ENCODE measurements around the gene KRTAP10-5. TPM values are rescaled to one million over a fixed set of nuclear protein-coding genes. Genes with fewer than 3 reads are reported as not detected.
"Not testable (repeated sequence)": the region's sequence is repeated elsewhere in the genome, so short reads cannot be mapped to it uniquely, and the experiment has no call there.

Gene KRTAP10-5
- polyA plus RNA-seq, 1 donor (not counting 4 experiments of a cell fraction or from before 2014, with no cell fraction given): not detected

DNA sequence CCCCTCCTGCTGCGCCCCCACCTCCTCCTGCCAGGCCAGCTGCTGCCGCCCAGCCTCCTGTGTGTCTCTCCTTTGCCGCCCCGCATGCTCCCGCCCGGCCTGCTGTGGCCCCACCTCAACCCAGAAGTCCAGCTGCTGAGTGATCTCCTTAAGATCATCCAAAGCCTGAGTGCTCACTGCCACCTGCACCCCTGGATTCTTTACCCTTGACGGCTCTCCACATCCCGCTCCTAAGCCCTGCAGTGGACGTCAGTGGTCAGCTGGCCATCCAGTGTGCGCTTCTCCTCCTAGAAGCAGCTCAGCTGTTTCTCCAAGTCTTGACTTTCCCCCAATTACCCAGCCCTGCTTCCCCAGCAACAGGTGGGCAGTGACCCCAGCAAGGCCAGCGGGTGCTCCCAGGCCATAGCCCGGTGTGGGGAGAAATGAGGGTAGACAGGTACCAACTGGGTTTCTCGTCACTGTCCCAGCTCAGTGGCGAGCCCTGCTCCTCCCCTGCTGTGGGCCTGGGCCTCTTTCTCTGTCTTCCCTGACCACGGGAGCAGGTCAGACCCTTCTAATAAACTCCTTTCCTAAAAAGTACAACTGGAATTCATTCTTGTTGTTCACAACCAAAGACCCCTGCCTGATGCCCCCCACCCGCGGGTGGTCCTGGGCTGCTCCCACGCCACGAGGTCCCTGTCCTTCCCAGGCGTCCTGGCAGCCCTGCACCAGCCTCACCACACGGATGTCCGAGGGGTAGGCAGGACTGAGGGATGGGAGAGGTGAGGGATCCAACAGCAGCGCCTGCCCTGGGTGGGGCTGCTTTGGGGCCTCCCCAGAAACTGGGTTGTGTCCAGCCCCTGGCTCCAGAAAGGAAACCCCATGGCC, 21.4 kb upstream of the KRTAP10-5 start:
- TF ChIP-seq CTCF (optimal IDR thresholded peaks at IDR 0.05 in 1 of 3, IDR thresholded peaks at IDR 0.05 in 1 of 3, conservative IDR thresholded peaks at IDR 0.05 in 1 of 3; ENCODE audit: extremely low read depth in 1 of 3, insufficient read depth in 2 of 3, low read length in 3 of 3) (no peak), EZH2 (IDR thresholded peaks at IDR 0.05; ENCODE audit: low read length) (no peak)

GRCh38 chr21:44601091-44601490, 20.7 kb upstream of the KRTAP10-5 start:
- H3K9ac ChIP-seq (ENCODE audit: control insufficient read depth, extremely low read depth, insufficient read depth, low read length); H3K9me3 ChIP-seq (ENCODE audit: control insufficient read depth, low read depth, low read length); H3K27ac ChIP-seq (ENCODE audit: control insufficient read depth, insufficient read depth, low read length); H3K36me3 ChIP-seq (ENCODE audit: control insufficient read depth in 2 of 2, extremely low read depth in 1 of 2, insufficient read depth in 2 of 2, low read length in 2 of 2); DNase-seq (ENCODE audit: low read depth, low spot score); dilution Hi-C loops (cut with MboI; ENCODE audit: extremely low pct_ligation_motif_present, low sequenced_read_pairs); H3K27me3 ChIP-seq (ENCODE audit: control insufficient read depth, extremely low read depth, insufficient read depth, low read length); FAIRE-seq; H2AFZ ChIP-seq (ENCODE audit: control insufficient read depth, low read length); H3K4me3 ChIP-seq (ENCODE audit: control insufficient read depth in 2 of 3, extremely low read depth in 1 of 3, insufficient read depth in 2 of 3, low read depth in 1 of 3, low read length in 3 of 3); H3K9me1 ChIP-seq (ENCODE audit: control insufficient read depth, extremely low read depth, insufficient read depth, low read length); H3K79me2 ChIP-seq (ENCODE audit: control insufficient read depth, insufficient read depth, low read length); H3K4me1 ChIP-seq (ENCODE audit: control insufficient read depth, extremely low read depth, insufficient read depth, low read length); H3K4me2 ChIP-seq (ENCODE audit: control insufficient read depth, extremely low read depth, insufficient read depth, low read depth, low read length); H4K20me1 ChIP-seq (ENCODE audit: control insufficient read depth, extremely low read depth, insufficient read depth, low read length): not testable (repeated sequence)

More for the DNA sequence above, 21.4 kb upstream of the KRTAP10-5 start:
- peaks cover 2% of the 10 kb centered on the region for H3K27me3 ChIP-seq (ENCODE audit: control insufficient read depth, extremely low read depth, insufficient read depth, low read length)
- no peaks in the 10 kb centered on the region for H3K36me3 ChIP-seq (ENCODE audit: control insufficient read depth in 2 of 2, extremely low read depth in 1 of 2, insufficient read depth in 2 of 2, low read length in 2 of 2)
- no peak overlapping the region for H3K4me3 ChIP-seq (ENCODE audit: control insufficient read depth in 2 of 3, extremely low read depth in 1 of 3, insufficient read depth in 2 of 3, low read depth in 1 of 3, low read length in 3 of 3)
- no peaks in the 10 kb centered on the region for H3K79me2 ChIP-seq (ENCODE audit: control insufficient read depth, insufficient read depth, low read length)
- peaks cover 2% of the 10 kb centered on the region for H3K4me1 ChIP-seq (ENCODE audit: control insufficient read depth, extremely low read depth, insufficient read depth, low read length)
- DNase-seq (ENCODE audit: low read depth, low spot score): no peak
- no peak overlapping the region for H2AFZ ChIP-seq (ENCODE audit: control insufficient read depth, low read length)
- no peaks in the 10 kb centered on the region for H4K20me1 ChIP-seq (ENCODE audit: control insufficient read depth, extremely low read depth, insufficient read depth, low read length)
- no peaks in the 10 kb centered on the region for H3K9me3 ChIP-seq (ENCODE audit: control insufficient read depth, low read depth, low read length)
- no peaks in the 10 kb centered on the region for H3K9me1 ChIP-seq (ENCODE audit: control insufficient read depth, extremely low read depth, insufficient read depth, low read length)
- dilution Hi-C loops (cut with MboI; ENCODE audit: extremely low pct_ligation_motif_present, low sequenced_read_pairs): no loop called here
- no peak for FAIRE-seq
- H3K27ac ChIP-seq (ENCODE audit: control insufficient read depth, insufficient read depth, low read length): no peak overlapping the region
- H3K4me2 ChIP-seq (ENCODE audit: control insufficient read depth, extremely low read depth, insufficient read depth, low read depth, low read length): no peak overlapping the region
- no peak overlapping the region for H3K9ac ChIP-seq (ENCODE audit: control insufficient read depth, extremely low read depth, insufficient read depth, low read length)

GRCh38 chr21:44600118-44600978, 19.9 kb upstream of the KRTAP10-5 start, which contains the start of gene KRTAP10-7:
KRTAP10-7 (plus strand) TSS chr21:44600597; CDS start chr21:44600622, 25 bp downstream.
- H3K9ac ChIP-seq (ENCODE audit: control insufficient read depth, extremely low read depth, insufficient read depth, low read length); H2AFZ ChIP-seq (ENCODE audit: control insufficient read depth, low read length); dilution Hi-C loops (cut with MboI; ENCODE audit: extremely low pct_ligation_motif_present, low sequenced_read_pairs); H3K27me3 ChIP-seq (ENCODE audit: control insufficient read depth, extremely low read depth, insufficient read depth, low read length); FAIRE-seq; H3K79me2 ChIP-seq (ENCODE audit: control insufficient read depth, insufficient read depth, low read length); H3K4me2 ChIP-seq (ENCODE audit: control insufficient read depth, extremely low read depth, insufficient read depth, low read depth, low read length); H4K20me1 ChIP-seq (ENCODE audit: control insufficient read depth, extremely low read depth, insufficient read depth, low read length); DNase-seq (ENCODE audit: low read depth, low spot score); H3K9me3 ChIP-seq (ENCODE audit: control insufficient read depth, low read depth, low read length); H3K4me1 ChIP-seq (ENCODE audit: control insufficient read depth, extremely low read depth, insufficient read depth, low read length); H3K9me1 ChIP-seq (ENCODE audit: control insufficient read depth, extremely low read depth, insufficient read depth, low read length); H3K36me3 ChIP-seq (ENCODE audit: control insufficient read depth in 2 of 2, extremely low read depth in 1 of 2, insufficient read depth in 2 of 2, low read length in 2 of 2); H3K4me3 ChIP-seq (ENCODE audit: control insufficient read depth in 2 of 3, extremely low read depth in 1 of 3, insufficient read depth in 2 of 3, low read depth in 1 of 3, low read length in 3 of 3); H3K27ac ChIP-seq (ENCODE audit: control insufficient read depth, insufficient read depth, low read length): not testable (repeated sequence)
